Heart right ventricle (tissue), 16 donors: ENCODE results near the gene HCK. TPM values are rescaled to one million over a fixed set of nuclear protein-coding genes. Genes with fewer than 3 reads are reported as not detected.

Experiments
- ATAC-seq, 8 donors: fragments of 200-7000 bp; cut with Tn5 transposase; one replicate each; pipeline ENCODE4 v1.9.1; 2020; ENCODE audit warnings: mild to moderate bottlenecking in 8 of 8, moderate library complexity in 8 of 8, moderate number of reproducible peaks in 1 of 8
- DNase-seq, 2 donors: peaks; one replicate each; pipeline ENCODE4 v3.0.0-alpha.2; 2020
- H3K27ac ChIP-seq, 10 donors: fragments of 200-600 bp; sonication (generic) in 2 of 10; one replicate each; pipeline versions ENCODE4 v1.5.0 to v1.8.0; 2020 to 2022; ENCODE audit warnings: mild to moderate bottlenecking in 3 of 10
- H3K27me3 ChIP-seq, 7 donors: fragments of 200-600 bp; one replicate each; pipeline ENCODE4 v1.8.0; 2021 to 2022; ENCODE audit warnings: mild to moderate bottlenecking in 2 of 7
- H3K36me3 ChIP-seq, 9 donors: fragments of 200-600 bp; sonication (generic) in 1 of 9; one replicate each; pipeline versions ENCODE4 v1.5.0 to v1.8.0; 2020 to 2022; ENCODE audit warnings: mild to moderate bottlenecking in 2 of 9
- H3K4me1 ChIP-seq, 9 donors: fragments of 200-600 bp; sonication (generic) in 1 of 9; one replicate each; pipeline versions ENCODE4 v1.5.0 to v1.8.0; 2020 to 2022; ENCODE audit warnings: mild to moderate bottlenecking in 4 of 9
- H3K4me3 ChIP-seq, 10 donors: fragments of 200-600 bp; sonication (generic) in 2 of 10; one replicate each; pipeline versions ENCODE4 v1.5.0 to v1.8.0; 2020 to 2022; ENCODE audit warnings: mild to moderate bottlenecking in 7 of 10, moderate library complexity in 2 of 10
- H3K9me3 ChIP-seq, 11 donors: fragments of 200-600 bp in 10 of 11; sonication (generic) in 2 of 11; one replicate each; pipeline versions ENCODE4 v1.5.0 to v1.8.0; 2013 to 2022; ENCODE audit warnings: mild to moderate bottlenecking in 2 of 11, control low read depth in 1 of 11, moderate library complexity in 1 of 11
- WGBS, 2 donors: extraction: QIAGEN DNeasy Blood & Tissue Kit; methylation state at CpG; one replicate each; pipeline ENCODE4 v1.1.7; 2013; ENCODE audit warnings: inconsistent platforms in 1 of 2; 5-methylcytosine and 5-hydroxymethylcytosine counted together
- intact Hi-C, 10 donors: fragments of 100-400 bp; cut with DNase I; formaldehyde crosslinking; loops; one replicate each; pipeline versions ENCODE4 v1.11.1 to v1.14.2; 2022
- polyA plus RNA-seq, 2 donors: library from polyadenylated mRNA; stranded (reverse); fragments of 200-250 nt; gene quantifications; one replicate each; pipeline ENCODE4 v1.2.3, GENCODE V29; 2013
- total RNA-seq, 10 donors: library from RNA; stranded (reverse); fragmentation: NEBNext Ultra II Directional in 3 of 10; extraction: Animal tissue kit (Norgen Biotek cat#: 25700) in 3 of 10; gene quantifications; one replicate each; pipeline versions ENCODE4 v1.2.1 to v1.2.4, GENCODE V29; 2021 to 2023
- TF ChIP-seq, protein P1 (sequence below), 9 donors: fragments of 200-600 bp; sonication (generic) in 2 of 9; IDR thresholded peaks; one replicate each; pipeline versions ENCODE4 v1.5.0 to v1.8.0; 2021 to 2022; ENCODE audit warnings: antibody characterized with exemption in 9 of 9, mild to moderate bottlenecking in 5 of 9, moderate library complexity in 1 of 9
- donor health status: Arrhythmogenic right ventricular cardiomyopathy.
- donor health status: ischemic (EF 13 %, LVEDD 7.1; RV severe dilation, severe dysfunction).
- donor health status: healthy with polysubstance abuse.
- donor health status: DM: no; HTN: yes; CAD: no.
- donor health status: DM: no; HTN: no; CAD: no.
- donor health status: ischemic (EF 25% LVEDD 6.9; RV normal size, moderate dysfunction).
- donor health status: ischemic (EF 25% LVEDD 5.7; RV mildly dilated, moderate dysfunction).
- donor health status: healthy.
- donor health status: DM: yes; HTN: yes; CAD: no.
- donor health status: Ischemic cardiomyopathy.
- donor health status: ischemic (EF 35%, LVEDD 5.7; RV mildly dilated, moderate dysfunction).
- donor health status: nonischemic (EF 11% LVEDD 7.7; RV severe dilation, severe dysfunction).
- donor health status: DM: yes; HTN: yes; CAD: no.
- donor health status: PGD.
- donor health status: ischemic (EF 29% LVEDD 5.4; RV normal size, mild dysfunction).
- donor health status: nonischemic (EF 23%, LVEDD 6.1; RV moderate dilation, normal function).

Gene HCK
- total and polyA plus RNA-seq, 12 donors = 1.6 to 22.9 (median 3.0) TPM

DNA sequence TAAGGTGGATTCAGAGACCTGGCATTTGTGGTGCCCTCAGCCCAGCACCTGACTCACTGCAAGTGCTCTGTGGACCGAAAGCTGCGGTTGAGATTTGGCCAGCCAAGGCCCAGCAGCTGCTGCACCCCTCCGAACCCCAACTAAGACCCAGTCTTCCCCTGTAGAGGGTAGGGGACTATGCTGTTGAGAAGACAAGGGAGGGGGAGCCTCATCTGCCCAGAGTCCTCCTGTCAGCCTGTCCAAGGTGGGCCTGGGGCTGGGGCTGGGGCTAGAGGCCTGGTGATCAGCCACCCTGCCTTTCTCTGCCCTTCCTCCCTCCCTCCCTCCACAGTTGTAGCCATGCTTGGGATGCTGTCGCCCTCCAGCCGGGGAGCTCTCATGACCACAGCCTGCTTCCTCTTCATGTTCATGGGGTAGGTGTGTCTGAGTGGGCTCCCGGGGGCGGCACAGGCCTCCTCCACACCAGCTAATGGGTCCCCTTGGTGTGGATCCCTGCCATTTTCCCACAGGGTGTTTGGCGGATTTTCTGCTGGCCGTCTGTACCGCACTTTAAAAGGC lies 98.3 kb downstream of the HCK start:
- WGBS, 2 donors = 89 to 92% methylated on average over 10 of the region's 10 CpGs
- DNase-seq = no peak
- ATAC-seq = no peak
- no peaks in the 10 kb centered on the region for H3K27me3 ChIP-seq
- H3K27ac ChIP-seq = no peak overlapping the region
- H3K9me3 ChIP-seq = no peaks in the 10 kb centered on the region
- TF ChIP-seq, protein P1, sequence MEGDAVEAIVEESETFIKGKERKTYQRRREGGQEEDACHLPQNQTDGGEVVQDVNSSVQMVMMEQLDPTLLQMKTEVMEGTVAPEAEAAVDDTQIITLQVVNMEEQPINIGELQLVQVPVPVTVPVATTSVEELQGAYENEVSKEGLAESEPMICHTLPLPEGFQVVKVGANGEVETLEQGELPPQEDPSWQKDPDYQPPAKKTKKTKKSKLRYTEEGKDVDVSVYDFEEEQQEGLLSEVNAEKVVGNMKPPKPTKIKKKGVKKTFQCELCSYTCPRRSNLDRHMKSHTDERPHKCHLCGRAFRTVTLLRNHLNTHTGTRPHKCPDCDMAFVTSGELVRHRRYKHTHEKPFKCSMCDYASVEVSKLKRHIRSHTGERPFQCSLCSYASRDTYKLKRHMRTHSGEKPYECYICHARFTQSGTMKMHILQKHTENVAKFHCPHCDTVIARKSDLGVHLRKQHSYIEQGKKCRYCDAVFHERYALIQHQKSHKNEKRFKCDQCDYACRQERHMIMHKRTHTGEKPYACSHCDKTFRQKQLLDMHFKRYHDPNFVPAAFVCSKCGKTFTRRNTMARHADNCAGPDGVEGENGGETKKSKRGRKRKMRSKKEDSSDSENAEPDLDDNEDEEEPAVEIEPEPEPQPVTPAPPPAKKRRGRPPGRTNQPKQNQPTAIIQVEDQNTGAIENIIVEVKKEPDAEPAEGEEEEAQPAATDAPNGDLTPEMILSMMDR (IDR thresholded peaks at IDR 0.05) = no peak
- H3K4me1 ChIP-seq = peaks cover 7 to 17% (median 11%) of the 10 kb centered on the region in 9 donors
- intact Hi-C loops = loop anchor here in 2 of 10 donors (10.0 kb wide), 2 partner anchors 334 to 504 kb away; no protein-coding TSS in a partner anchor
- H3K4me3 ChIP-seq = no peak overlapping the region
- H3K36me3 ChIP-seq = peaks cover 0 to 95% (median 71%) of the 10 kb centered on the region in 9 donors

Other genes starting within 250 kb of the HCK start
- 1 to 10 TPM in 1 of 10 donors, under 1 TPM in 8, not detected in 1; 0.06 to 2.1 (median 0.28) TPM for gene MYLK2, start 232.9 kb upstream of the HCK start, total RNA-seq
- gene MYLK2, start 232.9 kb upstream of the HCK start, polyA plus RNA-seq = under 1 TPM in 1 of 2 donors, not detected in 1; 0.16 TPM
- gene FOXS1, start 206.6 kb upstream of the HCK start, total RNA-seq = 1 to 10 TPM; 1.4 to 6.5 (median 2.5) TPM
- 1 to 10 TPM; 6.0 to 7.5 TPM for gene FOXS1, start 206.6 kb upstream of the HCK start, polyA plus RNA-seq
- 1 to 10 TPM; 1.7 to 7.2 (median 5.0) TPM for gene DUSP15, start 181.7 kb upstream of the HCK start, total RNA-seq
- 1 to 10 TPM in 1 of 2 donors, under 1 TPM in 1; 0.90 to 6.0 TPM for gene DUSP15, start 181.7 kb upstream of the HCK start, polyA plus RNA-seq
- under 1 TPM in 1 of 10 donors, not detected in 9; 0.15 TPM for gene TTLL9, start 181.6 kb upstream of the HCK start, total RNA-seq
- gene TTLL9, start 181.6 kb upstream of the HCK start, polyA plus RNA-seq = under 1 TPM; 0.03 to 0.07 TPM
- gene PDRG1, start 100.2 kb upstream of the HCK start, total RNA-seq = 10 to 100 TPM in 1 of 10 donors, 1 to 10 TPM in 9; 6.4 to 10.7 (median 7.5) TPM
- 10 to 100 TPM in 1 of 2 donors, 1 to 10 TPM in 1; 7.3 to 12.8 TPM for gene PDRG1, start 100.2 kb upstream of the HCK start, polyA plus RNA-seq
- not detected for gene XKR7, start 84.1 kb upstream of the HCK start, total RNA-seq
- not detected for gene XKR7, start 84.1 kb upstream of the HCK start, polyA plus RNA-seq
- gene CCM2L, start 41.8 kb upstream of the HCK start, total RNA-seq = 10 to 100 TPM in 1 of 10 donors, 1 to 10 TPM in 9; 4.9 to 10.7 (median 7.4) TPM
- gene CCM2L, start 41.8 kb upstream of the HCK start, polyA plus RNA-seq = 10 to 100 TPM; 12.9 to 26.8 TPM
- 10 to 100 TPM; 27.9 to 36.0 (median 31.6) TPM for gene TM9SF4, start 57.5 kb downstream of the HCK start, total RNA-seq
- 10 to 100 TPM; 19.2 to 21.1 TPM for gene TM9SF4, start 57.5 kb downstream of the HCK start, polyA plus RNA-seq
- gene PLAGL2, start 155.5 kb downstream of the HCK start, total RNA-seq = 10 to 100 TPM in 2 of 10 donors, 1 to 10 TPM in 8; 5.6 to 12.3 (median 7.9) TPM
- 1 to 10 TPM; 1.7 to 3.0 TPM for gene PLAGL2, start 155.5 kb downstream of the HCK start, polyA plus RNA-seq
- 10 to 100 TPM; 25.9 to 32.9 (median 27.9) TPM for gene POFUT1, start 155.6 kb downstream of the HCK start, total RNA-seq
- 10 to 100 TPM in 1 of 2 donors, 1 to 10 TPM in 1; 9.7 to 11.7 TPM for gene POFUT1, start 155.6 kb downstream of the HCK start, polyA plus RNA-seq
- 10 to 100 TPM in 9 of 10 donors, 1 to 10 TPM in 1; 9.2 to 16.3 (median 11.5) TPM for gene KIF3B, start 225.4 kb downstream of the HCK start, total RNA-seq
- gene KIF3B, start 225.4 kb downstream of the HCK start, polyA plus RNA-seq = 1 to 10 TPM; 4.7 to 8.4 TPM